Astrocyte of the cerebellum (primary cell): ENCODE measurements around the gene NAA10.

Experiments
- DNase-seq: peaks from one replicate; pipeline ENCODE4 v3.0.0-alpha.2; 2011; ENCODE audit warnings: low read depth
- H3K4me3 ChIP-seq: 2 replicates; pipeline ENCODE4 v1.5.1; 2011; ENCODE audit warnings: mild to moderate bottlenecking, low read depth, low read length, moderate library complexity
- in situ Hi-C: cut with HindIII; loops from 2 replicates; pipeline ENCODE4 v1.10.0; 2017; ENCODE audit warnings: low sequenced_read_pairs
- TF ChIP-seq, protein P1 (sequence below): IDR thresholded peaks from 2 replicates; pipeline ENCODE4 v1.5.1; 2012; ENCODE audit warnings: low read length, low read depth, moderate library complexity, mild to moderate bottlenecking; ENCODE audit errors: missing control alignments

Gene NAA10

DNA sequence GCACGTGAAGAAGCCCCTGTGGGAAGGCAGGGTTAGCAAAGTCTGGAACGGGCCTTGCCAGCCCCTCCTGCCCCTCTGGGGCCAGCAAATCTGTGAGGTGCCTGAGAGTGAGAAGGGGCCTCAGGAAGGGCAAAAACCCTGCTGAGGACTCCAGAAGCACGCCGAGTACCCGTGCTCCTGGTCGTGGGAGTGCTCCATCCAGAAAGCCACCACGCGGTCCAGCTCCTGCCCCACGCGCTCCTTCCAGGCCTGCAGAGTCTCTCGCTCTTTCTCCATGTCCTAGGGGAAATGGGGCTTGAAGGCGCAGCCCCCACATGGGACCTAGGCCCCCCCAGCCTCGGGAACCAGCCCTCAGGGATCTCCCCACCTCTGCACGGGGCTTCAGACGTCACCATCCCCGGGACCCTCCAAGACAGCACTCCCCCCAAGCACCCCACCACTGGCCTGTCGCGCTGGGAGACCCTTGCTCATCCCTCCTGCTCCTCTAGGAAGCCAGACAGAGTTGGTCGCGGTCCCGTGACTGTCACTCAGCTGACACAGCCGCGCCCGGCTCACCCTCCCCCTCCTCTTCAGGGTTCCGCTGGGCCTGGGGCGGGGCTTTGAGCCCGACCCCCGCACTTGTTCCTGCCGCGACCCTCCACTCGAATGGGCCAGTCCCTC lies 9.4 kb upstream of the NAA10 start, which contains the start of gene RENBP:
Gene RENBP (minus strand): TSS at position 504 of the 660 bp plus-strand sequence. CDS start 33 bp downstream, at position 471.
- no peak for DNase-seq
- in situ Hi-C loops = no loop called here
- TF ChIP-seq, protein P1, sequence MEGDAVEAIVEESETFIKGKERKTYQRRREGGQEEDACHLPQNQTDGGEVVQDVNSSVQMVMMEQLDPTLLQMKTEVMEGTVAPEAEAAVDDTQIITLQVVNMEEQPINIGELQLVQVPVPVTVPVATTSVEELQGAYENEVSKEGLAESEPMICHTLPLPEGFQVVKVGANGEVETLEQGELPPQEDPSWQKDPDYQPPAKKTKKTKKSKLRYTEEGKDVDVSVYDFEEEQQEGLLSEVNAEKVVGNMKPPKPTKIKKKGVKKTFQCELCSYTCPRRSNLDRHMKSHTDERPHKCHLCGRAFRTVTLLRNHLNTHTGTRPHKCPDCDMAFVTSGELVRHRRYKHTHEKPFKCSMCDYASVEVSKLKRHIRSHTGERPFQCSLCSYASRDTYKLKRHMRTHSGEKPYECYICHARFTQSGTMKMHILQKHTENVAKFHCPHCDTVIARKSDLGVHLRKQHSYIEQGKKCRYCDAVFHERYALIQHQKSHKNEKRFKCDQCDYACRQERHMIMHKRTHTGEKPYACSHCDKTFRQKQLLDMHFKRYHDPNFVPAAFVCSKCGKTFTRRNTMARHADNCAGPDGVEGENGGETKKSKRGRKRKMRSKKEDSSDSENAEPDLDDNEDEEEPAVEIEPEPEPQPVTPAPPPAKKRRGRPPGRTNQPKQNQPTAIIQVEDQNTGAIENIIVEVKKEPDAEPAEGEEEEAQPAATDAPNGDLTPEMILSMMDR = no peak
- no peak within 1 kb of the TSS for H3K4me3 ChIP-seq

DNA sequence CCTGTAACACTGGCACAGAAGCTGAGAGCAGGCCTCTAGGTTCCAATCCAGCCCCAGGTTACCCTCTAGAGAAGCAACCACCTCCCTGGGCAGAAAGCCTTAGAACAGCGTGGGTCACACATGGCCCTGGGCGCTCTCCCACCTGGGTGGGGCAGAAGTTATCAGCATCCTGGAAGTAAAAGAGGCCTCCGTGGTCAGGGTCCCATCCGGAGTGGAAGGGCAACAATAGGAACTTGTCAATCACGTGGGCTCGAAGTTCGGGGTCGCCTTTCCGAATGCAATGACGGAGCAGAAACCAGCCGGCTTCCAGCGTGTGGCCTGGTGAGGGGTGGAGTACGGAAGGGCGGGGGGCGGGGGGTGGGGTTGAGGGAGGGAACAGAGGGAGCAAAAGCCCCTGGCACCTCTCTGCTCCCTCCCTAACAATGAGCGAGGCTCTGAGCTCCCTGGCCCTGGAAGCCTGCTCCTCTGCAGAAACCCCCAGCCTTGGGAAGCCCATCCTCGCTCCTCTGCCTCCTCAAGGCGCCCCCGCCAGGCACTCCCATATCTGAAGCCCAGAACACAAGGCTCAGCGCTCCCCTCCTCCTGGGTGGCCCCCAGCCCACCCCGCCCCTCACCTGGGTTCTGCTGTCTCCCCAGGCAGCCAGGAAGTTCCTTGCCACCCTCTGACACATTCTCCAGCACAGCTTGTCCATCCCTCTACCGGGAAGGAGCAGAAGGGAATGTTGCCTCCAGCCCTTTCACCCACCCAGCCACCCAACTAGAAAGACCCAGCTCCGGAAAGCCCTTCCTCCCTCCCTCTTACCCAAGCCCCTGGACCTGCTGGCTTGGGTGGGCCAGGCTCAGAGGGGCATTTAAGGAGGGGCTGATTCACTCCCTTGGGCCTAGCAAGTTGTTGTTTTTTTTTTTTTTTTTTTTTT lies 6.8 kb upstream of the NAA10 start:
- no peak overlapping the region for H3K4me3 ChIP-seq
- TF ChIP-seq, protein P1 = no peak
- in situ Hi-C loops = no loop called here
- no peak for DNase-seq

- TF ChIP-seq, protein P1 = no peak
- H3K4me3 ChIP-seq = no peak overlapping the region
- no peak for DNase-seq
- in situ Hi-C loops = no loop called here
Observed at GRCh38 chrX:153939573-153939972, 4.7 kb upstream of the NAA10 start.

DNA sequence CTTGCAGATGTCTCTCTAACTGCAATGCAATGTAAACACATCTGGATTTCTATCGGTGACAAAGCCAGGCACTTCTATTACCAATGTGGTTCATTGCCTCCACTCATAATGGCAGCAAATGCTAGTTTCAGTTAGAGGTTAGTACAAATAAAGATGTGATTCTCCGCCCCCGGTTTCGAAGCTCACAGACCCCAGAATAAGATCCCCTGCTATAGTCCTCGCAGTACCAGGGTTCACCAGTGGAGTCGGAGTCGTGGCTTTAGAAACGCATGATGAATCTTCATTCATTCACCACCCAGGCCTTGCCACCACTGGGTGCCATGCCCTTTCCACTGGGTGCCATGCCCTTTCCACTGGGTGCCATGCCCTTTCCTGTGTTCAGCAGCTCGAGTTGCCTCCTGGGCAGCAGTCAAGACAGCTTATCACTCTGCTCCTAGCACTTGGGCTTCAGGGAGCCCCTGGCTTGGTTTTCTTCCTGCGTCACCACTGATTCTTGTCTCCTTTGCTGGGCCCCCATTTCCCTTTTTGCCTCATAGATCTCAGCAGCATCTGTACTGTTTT lies 3.5 kb upstream of the NAA10 start:
- no peak for DNase-seq
- H3K4me3 ChIP-seq = no peak overlapping the region
- in situ Hi-C loops = no loop called here

GRCh38 chrX:153937056-153937455 lies 2.2 kb upstream of the NAA10 start:
- in situ Hi-C loops = no loop called here
- DNase-seq = no peak
- H3K4me3 ChIP-seq = no peak overlapping the region
- TF ChIP-seq, protein P1 = no peak

More for the DNA sequence above, 3.5 kb upstream of the NAA10 start:
- TF ChIP-seq, protein P1 = no peak

DNA sequence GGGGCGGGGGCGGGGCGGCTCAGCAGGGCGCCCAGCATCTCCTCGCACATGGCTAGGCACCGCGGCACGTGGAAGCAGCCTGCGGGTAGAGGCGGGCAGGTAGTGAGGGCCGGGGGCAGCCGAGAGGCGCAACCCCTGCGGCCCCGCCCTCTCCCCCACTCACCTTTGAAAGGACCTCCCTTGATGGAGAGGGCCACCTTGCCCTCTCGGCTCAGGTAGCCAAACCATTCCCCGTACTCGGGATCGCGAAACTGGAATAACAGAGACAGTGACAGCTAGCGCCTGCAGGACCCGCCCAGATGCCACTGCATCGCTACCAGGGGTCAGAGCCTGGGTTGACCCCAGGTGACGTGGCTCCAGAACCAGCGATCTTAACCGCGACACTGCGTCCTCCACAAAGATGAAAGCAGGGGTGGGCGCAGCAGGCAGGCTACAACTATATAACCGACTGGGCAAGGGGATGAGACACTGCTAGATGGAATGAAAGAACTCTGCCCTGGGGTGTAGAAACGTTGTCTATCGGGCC lies 552 bp upstream of the NAA10 start:
- DNase-seq = no peak
- TF ChIP-seq, protein P1 = no peak
- in situ Hi-C loops = no loop called here
- H3K4me3 ChIP-seq = peak overlapping the region; percentile 29
